ENCODE measurements around the gene FSTL4.
"Not testable (repeated sequence)": the region's sequence is repeated elsewhere in the genome, so short reads cannot be mapped to it uniquely, and the experiment has no call there.

DNA sequence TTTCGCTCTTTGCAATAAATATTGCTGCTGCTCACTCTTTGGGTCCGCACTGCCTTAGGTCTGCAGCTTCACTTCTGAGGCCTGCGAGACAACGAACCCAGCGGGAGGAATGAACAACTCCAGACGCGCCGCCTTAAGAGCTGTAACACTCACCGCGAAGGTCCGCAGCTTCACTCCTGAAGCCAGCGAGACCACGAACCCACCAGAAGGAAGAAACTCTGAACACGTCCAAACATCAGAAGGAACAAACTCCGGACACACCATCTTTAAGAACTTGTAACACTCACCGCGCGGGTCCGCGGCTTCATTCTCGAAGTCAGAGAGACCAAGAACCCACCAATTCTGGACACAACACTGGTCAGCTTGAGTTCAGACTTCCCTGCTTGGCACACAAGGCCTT is 217.1 kb downstream of the FSTL4 start:
- TF ChIP-seq, protein P1, sequence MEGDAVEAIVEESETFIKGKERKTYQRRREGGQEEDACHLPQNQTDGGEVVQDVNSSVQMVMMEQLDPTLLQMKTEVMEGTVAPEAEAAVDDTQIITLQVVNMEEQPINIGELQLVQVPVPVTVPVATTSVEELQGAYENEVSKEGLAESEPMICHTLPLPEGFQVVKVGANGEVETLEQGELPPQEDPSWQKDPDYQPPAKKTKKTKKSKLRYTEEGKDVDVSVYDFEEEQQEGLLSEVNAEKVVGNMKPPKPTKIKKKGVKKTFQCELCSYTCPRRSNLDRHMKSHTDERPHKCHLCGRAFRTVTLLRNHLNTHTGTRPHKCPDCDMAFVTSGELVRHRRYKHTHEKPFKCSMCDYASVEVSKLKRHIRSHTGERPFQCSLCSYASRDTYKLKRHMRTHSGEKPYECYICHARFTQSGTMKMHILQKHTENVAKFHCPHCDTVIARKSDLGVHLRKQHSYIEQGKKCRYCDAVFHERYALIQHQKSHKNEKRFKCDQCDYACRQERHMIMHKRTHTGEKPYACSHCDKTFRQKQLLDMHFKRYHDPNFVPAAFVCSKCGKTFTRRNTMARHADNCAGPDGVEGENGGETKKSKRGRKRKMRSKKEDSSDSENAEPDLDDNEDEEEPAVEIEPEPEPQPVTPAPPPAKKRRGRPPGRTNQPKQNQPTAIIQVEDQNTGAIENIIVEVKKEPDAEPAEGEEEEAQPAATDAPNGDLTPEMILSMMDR (IDR thresholded peaks at IDR 0.05; ENCODE audit: poor library complexity, severe bottlenecking), result not testable (repeated sequence)
- TF ChIP-seq EP300 (conservative IDR thresholded peaks at IDR 0.05; ENCODE audit: poor library complexity, severe bottlenecking); EZH2 (IDR thresholded peaks at IDR 0.05; ENCODE audit: borderline replicate concordance, insufficient read depth, low read length, poor library complexity, severe bottlenecking); SMC3 (conservative IDR thresholded peaks at IDR 0.05; ENCODE audit: poor library complexity); POLR2AphosphoS5 (IDR thresholded peaks at IDR 0.05); MXI1 (conservative IDR thresholded peaks at IDR 0.05; ENCODE audit: poor library complexity, severe bottlenecking); TAF1 (IDR thresholded peaks at IDR 0.05; ENCODE audit: low read depth): not testable (repeated sequence)

Data from neural cell (in vitro differentiated cells).